SIG-M5 treated with dmso at 0.1 percent for 504 hours (cell line): ENCODE measurements around the gene MMP15.

Experiments
- DNase-seq: peaks from one replicate; lab custom pipeline; 2025; ENCODE audit not compliant: unreplicated experiment; lab: John Stamatoyannopoulos, UW

The MMP15 gene

DNA sequence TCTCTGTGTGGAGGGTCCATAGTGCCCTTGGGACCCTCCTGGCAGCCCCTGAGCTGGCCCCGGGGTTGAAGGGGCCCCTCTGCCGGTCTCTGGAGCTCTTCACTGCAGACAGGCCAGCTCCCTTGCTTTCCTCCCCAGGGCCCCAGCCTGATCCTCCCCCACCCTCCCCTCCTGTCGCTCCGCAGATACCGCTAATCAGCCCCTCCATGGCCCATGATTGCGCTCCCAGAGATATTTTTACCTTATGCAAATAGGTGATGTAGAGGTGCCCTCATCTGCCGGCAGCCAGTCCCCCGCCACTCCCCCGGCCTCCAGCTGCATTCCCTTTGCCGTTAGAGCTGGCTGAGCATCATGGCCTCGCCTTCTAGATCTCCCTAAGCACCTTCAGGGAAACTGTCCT is 9.2 kb downstream of the MMP15 start:
- no peak for DNase-seq

DNA sequence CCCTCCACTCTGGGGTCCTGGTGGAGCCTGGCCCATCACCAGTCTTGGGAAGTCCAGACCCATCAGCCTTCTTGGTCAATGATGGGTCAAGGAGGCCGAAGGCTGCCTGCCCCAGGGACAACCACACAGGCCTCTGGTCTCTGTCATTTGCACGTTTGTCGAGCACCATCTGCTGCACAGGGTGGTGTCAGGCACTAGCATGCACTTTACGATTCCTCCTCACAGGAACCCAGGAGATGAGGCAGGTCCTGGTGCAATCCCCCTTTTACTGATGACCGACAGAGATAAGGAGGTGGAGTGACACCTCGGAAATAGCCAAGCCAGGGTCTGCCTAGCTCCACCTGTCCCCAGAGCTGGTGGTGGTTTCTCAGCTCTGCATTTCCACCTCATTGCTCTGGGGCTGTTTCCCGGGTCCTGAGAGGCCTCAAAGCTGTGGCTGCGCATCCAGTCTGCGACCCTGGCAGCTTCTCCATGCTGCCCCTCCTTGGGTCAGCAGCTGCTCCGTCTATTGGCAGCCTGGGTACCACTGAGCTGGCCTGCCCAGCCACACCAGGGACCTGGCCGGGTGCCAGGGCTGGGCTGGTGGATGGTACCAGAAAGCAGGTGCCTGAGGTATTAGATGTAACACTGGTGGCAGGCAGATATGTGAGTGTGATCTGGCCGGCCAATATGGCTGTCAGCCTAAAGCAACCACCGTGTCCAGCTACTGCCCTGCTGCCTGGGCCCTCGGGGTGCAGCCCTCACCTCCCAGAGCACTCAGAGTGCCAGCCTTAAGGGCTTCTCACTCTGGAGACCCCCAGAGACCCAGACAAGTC is 10.0 kb downstream of the MMP15 start:
- DNase-seq, result no peak

DNA sequence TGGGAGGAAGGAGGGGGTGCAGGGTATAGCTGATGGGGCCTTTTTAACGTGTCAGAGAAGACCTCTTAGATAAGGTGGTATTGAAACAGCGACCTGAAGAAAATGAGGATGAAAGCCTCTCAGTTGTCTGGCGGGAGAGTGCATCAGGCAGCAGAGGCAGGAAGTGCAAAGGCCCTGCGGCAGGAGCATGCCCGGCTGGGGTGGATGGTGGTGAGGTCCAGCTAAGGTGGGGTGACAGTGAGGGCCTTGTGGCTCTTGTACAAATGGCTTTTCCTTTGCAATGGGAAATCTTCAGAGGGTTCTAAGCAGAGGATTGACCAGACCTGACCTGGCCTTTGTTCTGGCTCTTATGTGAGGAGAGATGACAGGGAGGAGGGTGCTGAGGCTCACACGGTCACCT is 11.4 kb downstream of the MMP15 start:
- DNase-seq, result no peak

DNA sequence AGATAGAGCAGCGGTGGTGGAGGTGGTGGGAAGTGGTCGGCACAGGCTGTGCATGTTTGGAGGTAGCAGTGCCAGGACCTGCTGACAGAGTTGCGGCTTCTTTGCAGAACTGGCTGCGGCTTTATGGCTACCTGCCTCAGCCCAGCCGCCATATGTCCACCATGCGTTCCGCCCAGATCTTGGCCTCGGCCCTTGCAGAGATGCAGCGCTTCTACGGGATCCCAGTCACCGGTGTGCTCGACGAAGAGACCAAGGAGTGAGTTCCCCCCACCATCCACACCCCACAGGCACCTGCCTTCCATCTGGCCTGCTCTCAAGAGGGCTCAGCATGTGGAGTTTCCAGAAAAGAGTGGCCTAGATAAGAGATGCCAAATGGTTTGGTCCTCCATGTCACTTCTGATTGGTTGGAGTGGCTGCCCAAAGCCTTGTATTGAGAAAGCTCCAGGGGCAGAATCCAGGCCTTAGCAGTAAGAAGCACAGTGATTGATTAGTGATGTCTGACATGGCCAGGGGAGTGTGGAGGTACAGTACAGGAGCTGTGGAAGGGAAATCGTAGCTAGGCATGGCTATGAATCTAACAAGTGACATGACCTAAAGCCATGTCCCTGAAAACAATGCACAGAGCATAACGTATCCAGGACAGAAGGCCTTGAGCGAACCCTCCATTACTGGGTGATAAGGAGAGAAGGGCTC is 12.0 kb downstream of the MMP15 start:
- DNase-seq, result no peak

DNA sequence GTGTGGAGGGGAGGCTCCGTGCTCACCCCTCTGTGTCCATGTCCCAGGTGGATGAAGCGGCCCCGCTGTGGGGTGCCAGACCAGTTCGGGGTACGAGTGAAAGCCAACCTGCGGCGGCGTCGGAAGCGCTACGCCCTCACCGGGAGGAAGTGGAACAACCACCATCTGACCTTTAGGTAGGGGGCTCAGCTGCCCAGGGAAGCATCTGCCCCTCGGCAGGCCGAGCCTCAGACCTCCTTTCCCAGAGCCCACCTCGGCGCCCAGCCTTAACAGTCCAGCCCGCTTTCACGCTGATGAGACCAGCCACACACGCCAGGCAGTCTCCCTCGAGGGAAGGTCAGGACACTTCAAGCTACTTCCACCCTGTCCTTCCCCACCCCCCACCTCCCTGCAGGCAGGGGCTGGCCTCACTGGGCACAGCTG is 12.7 kb downstream of the MMP15 start:
- no peak for DNase-seq

DNA sequence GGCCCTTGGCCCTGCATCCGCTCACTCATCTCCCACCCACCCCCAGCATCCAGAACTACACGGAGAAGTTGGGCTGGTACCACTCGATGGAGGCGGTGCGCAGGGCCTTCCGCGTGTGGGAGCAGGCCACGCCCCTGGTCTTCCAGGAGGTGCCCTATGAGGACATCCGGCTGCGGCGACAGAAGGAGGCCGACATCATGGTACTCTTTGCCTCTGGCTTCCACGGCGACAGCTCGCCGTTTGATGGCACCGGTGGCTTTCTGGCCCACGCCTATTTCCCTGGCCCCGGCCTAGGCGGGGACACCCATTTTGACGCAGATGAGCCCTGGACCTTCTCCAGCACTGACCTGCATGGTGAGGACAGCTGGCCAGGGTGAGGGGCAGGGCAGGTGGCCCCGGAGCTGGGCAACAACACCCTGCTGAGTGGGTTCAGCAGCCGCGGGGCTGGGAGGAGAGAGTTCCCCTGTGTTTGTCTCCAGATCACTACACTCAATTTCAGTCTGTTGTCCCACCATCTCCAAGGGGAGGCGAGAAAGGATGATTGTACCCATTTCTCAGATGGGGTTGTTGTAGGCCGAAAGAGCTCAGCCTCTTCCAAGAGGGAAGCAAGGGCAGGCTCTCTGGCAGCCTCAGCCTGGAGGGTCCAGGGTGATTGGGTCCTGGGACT is 14.4 kb downstream of the MMP15 start:
- no peak for DNase-seq

DNA sequence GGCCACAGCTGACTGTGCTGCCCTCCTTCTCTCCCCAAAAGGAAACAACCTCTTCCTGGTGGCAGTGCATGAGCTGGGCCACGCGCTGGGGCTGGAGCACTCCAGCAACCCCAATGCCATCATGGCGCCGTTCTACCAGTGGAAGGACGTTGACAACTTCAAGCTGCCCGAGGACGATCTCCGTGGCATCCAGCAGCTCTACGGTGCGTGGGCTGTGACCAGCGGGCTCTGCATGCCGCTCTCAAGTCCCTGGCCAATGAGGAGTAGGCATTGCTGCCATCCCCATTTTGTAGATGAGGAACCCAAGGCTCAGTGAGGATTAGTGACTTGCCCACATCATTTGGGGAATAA is 14.9 kb downstream of the MMP15 start:
- no peak for DNase-seq

DNA sequence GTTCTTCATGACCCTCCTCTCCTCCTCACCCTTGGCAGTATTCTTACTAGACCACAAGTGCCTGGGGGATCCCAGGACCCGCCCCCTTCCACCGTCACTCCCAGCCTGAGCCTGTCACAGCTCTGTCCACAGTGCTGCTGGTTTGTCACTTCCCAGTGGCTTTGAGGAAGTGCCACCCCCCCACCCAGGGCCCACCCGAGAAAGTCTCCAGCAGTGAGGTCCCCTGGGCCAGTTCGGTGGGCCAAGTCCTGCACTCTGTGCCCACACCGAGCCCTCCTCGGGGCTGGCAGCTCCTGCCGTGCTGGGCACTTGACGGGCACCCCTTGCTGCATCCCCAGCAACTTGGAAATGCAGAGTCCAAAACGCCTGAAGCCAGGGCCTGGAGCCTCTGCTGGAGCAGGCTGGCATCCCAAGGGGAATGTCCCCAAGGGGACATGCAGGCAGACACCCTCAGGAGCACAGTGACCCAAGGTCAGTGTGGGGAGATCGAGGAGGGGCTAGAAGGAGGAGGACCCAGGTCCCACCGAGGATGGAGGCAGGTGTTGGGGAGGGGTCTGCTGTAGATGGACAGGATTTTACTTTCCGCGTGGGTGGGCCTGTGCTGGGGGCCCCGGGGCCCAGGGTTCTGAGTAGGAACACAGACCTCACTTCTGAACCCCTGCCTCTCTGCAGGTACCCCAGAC is 15.5 kb downstream of the MMP15 start:
- no peak for DNase-seq

DNA sequence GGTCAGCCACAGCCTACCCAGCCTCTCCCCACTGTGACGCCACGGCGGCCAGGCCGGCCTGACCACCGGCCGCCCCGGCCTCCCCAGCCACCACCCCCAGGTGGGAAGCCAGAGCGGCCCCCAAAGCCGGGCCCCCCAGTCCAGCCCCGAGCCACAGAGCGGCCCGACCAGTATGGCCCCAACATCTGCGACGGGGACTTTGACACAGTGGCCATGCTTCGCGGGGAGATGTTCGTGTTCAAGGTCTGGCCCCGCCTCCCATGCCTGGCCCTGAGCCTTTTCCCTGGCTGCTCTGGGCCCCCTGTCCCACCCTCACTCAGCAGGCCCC is 16.0 kb downstream of the MMP15 start:
- no peak for DNase-seq

DNA sequence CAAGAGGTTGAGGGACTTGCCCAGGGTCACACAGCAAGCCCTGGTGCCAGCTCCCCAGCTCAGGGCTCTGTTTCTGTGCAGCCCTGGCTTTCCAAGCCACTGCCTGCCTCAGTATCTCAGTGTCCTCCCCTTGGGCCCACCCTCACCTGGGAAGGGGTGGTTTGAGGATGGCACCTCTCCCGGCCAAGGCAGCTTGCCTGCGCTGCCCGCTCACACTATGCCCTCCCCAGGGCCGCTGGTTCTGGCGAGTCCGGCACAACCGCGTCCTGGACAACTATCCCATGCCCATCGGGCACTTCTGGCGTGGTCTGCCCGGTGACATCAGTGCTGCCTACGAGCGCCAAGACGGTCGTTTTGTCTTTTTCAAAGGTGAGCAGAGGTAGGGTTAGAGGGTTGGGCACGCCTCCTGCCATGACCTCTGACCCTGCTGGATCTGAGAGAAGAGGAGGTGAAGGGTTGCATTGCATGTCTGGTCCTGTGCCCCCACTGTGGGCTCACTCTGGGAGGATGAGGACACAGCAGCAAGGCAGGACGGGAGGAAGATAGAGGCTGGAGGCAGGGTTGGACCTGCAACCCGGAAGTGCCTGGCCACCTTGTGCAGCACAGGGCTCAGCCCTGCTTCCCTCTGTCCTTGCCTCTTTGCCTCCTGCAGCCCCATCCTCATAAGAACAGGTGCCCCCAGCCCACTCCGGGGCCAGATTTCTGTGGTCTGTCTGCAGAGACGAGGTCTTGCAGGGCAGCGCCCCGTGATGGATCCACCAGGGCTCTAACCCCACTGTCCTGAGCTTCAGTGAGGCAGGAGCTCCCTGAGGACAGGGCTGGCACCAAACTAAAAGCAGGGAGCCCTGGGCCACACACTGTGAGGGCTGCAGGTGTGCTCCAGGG is 16.7 kb downstream of the MMP15 start:
- DNase-seq, result no peak

DNA sequence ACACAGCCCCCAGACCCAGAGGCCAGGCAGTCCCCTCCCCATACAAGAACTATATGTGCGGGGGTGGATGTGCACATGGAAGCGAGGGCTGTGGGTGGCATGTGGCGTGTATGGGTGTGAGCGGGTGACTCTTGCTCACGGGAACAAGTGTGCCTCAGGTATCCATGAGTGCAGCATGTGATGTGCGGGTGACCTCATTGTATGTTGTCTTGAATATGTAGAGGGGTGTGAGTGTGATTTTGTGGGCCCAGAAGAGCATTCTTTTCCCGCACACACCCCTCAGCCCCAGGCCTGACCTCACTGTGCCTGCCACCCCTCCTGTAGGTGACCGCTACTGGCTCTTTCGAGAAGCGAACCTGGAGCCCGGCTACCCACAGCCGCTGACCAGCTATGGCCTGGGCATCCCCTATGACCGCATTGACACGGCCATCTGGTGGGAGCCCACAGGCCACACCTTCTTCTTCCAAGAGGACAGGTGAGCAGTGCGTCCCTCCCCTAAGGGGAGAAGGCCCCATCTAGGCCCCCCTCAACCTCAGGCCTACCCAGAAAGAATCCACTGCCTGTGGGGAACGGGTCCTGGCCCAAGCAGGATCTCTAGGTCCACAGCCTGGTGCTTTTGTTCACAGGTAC is 17.4 kb downstream of the MMP15 start:
- DNase-seq, result no peak

DNA sequence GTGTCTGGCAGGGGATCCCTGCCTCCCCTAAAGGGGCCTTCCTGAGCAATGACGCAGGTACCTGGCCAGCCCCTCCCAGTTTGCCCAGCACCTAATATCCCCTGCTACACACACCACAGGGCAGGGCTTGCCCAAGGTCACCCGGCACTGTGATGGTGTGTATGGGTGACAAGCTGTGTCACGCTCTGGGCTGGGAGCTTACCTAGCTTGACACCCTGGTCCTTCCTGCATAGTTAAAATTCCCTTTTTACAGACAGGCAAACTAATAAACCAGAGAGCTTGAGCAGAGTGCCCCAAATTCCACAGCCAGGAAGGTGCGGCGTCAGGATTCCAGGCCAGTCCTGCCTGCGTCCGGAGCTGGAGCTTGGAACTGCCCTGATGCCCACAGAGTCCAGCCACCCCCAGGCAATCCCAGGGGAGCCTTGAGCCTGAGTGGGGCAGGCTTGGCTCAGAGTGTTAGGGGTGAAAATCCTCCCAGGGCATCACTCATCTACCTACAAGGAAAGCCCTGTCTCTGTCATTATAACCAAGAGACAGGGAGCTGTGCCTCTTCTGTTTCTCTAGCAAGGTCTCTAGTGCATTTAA is 18.1 kb downstream of the MMP15 start:
- DNase-seq, result no peak

DNA sequence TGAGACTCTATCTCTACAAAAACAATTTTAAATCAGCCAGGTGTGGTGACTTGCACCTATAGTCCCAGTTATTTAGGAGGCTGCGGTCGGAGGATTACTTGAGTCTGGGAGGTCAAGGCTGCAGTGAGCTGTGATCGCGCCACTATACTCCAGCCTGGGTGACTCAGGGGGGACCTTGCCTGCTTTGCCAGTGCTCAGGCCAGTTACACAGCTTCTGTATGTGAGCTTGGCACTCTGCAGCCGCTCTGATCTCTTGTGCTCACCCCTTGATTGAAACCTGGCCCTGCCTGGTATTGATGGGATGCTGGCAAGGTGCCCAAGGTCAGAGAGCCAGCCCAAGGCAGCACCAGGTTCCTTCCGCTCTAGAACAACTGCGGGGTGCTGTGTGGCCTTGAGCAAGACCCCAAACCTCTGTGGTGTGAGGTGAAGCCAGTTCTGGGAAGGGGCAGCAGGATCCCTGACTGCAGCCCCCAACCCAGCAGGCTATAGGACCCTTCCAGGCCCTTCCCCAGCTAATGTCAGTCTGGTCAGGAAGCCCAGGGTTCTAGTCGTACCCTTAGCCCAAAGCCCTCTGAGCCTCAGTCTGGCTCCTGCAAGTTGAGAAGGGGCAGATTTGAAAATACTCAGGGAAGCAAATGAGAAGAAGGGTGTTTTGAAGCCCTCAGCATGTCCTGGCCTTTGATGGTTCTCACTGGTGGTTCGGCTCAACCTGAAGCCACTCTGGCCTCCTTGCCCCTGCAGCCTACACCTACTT is 18.9 kb downstream of the MMP15 start:
- DNase-seq, result no peak

DNA sequence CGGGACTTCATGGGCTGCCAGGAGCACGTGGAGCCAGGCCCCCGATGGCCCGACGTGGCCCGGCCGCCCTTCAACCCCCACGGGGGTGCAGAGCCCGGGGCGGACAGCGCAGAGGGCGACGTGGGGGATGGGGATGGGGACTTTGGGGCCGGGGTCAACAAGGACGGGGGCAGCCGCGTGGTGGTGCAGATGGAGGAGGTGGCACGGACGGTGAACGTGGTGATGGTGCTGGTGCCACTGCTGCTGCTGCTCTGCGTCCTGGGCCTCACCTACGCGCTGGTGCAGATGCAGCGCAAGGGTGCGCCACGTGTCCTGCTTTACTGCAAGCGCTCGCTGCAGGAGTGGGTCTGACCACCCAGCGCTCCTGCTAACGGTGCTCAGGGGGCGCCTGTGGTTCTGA is 19.5 kb downstream of the MMP15 start:
- DNase-seq, result no peak

DNA sequence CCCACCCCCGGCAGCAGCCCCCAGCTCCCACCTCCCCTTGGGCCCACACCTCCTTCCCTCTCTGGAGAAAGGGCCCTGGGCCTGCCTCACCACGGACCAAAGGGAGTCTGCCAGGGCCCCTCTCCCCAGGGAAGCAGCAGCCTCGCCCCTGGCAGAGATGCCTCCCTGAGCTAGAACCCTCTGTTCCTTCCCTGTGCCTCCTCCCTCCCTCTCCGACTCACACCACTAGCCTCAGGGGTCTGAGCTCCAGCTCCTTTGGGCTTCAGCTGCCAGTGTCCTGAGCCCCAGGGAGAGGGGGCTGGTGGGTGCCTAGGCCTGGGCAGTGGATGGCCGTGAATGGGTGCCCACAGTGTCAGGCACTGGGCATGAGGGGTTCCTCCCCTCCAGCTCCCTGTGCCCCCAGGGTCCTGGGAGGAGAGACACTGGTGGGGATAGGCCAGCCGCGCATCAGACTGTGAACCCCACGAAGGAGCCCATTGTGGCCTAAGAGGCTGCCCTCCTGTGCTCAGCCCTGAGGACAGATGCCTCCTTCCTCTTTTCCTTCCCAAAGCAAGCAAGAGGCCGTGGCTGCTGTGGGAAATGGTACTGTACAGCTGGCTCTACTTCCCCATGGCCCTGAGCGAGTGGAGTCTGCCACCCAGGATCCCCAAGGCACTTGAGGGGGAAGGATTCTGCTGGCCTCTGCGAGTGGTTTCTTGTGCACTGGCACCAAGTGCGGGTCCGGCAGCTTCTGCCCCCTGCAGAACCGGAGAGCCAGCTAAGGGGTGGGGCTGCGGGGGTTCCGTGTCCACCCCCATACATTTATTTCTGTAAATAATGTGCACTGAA is 20.7 kb downstream of the MMP15 start:
- DNase-seq, result peak; percentile 50

DNA sequence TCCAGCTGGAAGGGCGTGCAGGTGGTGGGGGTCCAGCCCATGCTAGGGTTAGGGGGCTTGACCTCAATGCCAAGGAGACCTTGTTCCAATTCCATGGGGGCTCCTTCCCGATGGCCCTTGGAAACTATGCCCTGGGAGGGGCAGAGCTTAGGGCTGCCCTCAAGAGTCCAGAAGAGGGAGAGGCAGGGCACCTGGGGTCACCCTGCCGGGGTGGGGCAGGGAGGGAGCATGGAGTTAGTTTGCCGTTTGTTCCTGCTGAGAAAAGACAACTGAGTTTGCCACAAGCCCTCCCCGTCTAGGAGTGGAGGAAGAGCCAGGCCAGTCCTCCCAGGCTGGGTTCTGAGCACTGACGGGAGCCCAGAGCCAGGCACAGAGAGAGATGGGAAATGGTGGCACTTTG is 21.4 kb downstream of the MMP15 start:
- DNase-seq, result no peak

DNA sequence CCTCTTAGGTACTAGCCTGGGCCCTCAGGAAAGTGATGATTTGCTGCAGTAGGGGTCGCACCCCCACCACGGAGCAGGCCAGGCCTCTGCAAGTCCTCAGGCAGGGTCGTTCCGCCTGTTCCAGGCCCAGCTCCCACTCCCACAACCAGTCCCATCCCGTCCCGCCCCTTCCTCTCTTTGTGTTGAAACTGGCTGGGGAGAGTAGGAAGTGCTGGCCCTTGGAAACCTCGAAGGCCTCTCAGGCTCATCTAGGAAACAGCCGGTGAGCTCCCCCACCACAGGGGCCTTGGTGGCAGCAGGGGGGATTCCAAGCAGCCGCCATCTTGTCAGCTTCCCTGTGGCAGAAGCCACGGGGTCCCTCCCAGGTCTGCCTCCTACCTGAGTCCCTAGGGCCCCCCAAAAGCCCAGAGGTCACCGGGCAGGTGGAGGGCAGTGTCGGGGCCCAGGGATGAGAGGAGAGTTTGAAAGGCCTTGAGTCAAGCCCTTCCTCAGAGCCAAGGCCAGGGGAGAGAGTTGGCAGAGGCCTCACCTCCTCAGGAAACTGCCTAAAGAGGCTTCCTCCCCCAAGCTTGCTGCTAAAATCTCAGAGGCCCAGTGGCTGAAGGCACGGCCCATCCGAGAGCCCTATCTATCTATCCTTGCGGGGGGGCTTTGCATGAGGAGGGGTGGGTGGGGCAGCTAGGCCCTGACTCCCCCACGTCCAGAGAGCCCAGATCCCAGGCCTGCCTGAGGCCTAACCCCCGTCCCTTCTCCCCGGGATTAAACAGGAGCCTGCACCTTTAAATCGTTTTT is 22.2 kb downstream of the MMP15 start:
- no peak for DNase-seq
